Measurements from ENCODE around the gene SERPINB6. TPM values are rescaled to one million over a fixed set of nuclear protein-coding genes. Genes with fewer than 3 reads are reported as not detected.

Gene SERPINB6
- total and polyA plus RNA-seq, 2 of the 4 experiments (the other 2 are of a cell fraction) = 37.1 to 91.1 TPM

DNA sequence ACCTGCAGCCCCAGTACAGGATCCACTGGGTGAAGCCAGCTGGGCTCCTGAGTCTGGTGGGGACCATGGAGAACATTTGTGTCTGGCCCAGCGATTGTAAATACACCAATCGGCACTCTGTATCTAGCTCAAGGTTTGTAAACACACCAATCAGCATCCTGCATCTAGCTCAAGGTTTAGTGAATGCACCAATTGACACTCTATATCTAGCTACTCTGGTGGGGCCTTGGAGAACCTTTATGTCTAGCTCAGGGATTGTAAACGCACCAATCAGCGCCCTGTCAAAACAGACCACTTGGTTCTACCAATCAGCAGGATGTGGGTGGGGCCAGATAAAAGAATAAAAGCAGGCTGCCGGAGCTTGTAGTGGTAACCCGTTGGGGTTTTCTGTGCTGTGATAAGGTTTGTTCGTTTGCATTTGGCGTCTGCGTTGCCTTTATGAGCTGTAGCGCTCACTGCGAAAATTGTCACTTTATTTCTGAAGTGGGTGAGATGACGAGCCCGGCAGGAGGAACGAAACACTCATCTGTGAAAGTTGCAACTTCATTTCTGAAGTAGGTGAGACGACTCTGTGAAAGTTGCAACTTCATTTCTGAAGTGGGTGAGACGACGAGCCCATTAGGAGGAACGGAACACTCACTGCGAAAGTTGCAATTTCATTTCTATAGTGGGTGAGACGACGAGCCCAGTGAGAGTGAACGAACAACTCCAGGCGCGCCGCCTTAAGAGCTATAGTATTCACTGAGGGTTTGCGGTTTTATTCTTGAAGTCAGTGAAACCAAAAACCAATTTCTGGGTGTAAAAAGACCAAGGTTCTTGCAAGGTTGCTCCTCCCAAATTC, 31.1 kb downstream of the SERPINB6 start:
- Histone ChIP-seq H3K79me1 (ENCODE audit: low read depth in 1 of 2, low read length in 2 of 2) (no peaks in the 10 kb centered on the region), H3K14ac (replicated peaks; ENCODE audit: low read depth, low read length) (no peak overlapping the region), H4K91ac (ENCODE audit: insufficient read depth, low read depth, low read length) (no peak overlapping the region), H4K20me1 (ENCODE audit: insufficient read depth, low read length) (no peaks in the 10 kb centered on the region), H4K8ac (ENCODE audit: low read depth in 2 of 2, low read length in 2 of 2) (no peak overlapping the region), H4K5ac (ENCODE audit: low read depth, low read length) (no peak overlapping the region), H3K27me3 (ENCODE audit: control insufficient read depth, insufficient read depth, low read length) (no peaks in the 10 kb centered on the region), H2BK120ac (ENCODE audit: low read depth, low read length) (no peak overlapping the region), H3K4me3 (ENCODE audit: insufficient read depth, low read depth, low read length) (no peak overlapping the region), H3K9me3 (ENCODE audit: control insufficient read depth, insufficient read depth, low read length) (no peaks in the 10 kb centered on the region), H3K18ac (ENCODE audit: low read depth, low read length) (no peak overlapping the region), H3K4ac (ENCODE audit: low read depth, low read length) (no peak overlapping the region), H2BK20ac (ENCODE audit: low read depth, low read length) (no peak overlapping the region), H3K56ac (ENCODE audit: extremely low read depth, insufficient read depth, low read length) (no peak overlapping the region), H3K36me3 (ENCODE audit: control insufficient read depth, insufficient read depth, low read length) (no peaks in the 10 kb centered on the region), H2BK5ac (ENCODE audit: low read depth, low read length, poor library complexity, severe bottlenecking) (no peak overlapping the region), H3K23ac (ENCODE audit: low read depth, low read length) (no peak overlapping the region), H3K4me2 (ENCODE audit: low read depth, low read length) (no peak overlapping the region), H2AFZ (replicated peaks; ENCODE audit: low read length, poor library complexity) (no peak overlapping the region), H2BK15ac (ENCODE audit: low read depth, low read length) (no peak overlapping the region), H3K9me1 (ENCODE audit: insufficient read depth, low read length) (no peaks in the 10 kb centered on the region; the same call in 1 of the 2 replicates), H2AK9ac (replicated peaks; ENCODE audit: low read depth, low read length, poor library complexity) (no peak overlapping the region), H3K4me1 (ENCODE audit: control insufficient read depth, insufficient read depth, low read length) (no peaks in the 10 kb centered on the region), H2AK5ac (ENCODE audit: low read depth, low read length) (no peak overlapping the region), H3K9ac (ENCODE audit: low read depth, low read length) (no peak overlapping the region), H3K27ac (ENCODE audit: insufficient read depth, low read length) (no peak overlapping the region)
- no TSS peak for BruUV-seq (replicated peaks)
- 70% methylated on average over 15 of the region's 26 CpGs; no CpG with 5 or more reads in 1 of the 2 experiments for WGBS, 2 experiments (ENCODE audit: extremely low coverage in 2 of 2, insufficient read length in 1 of 2)
- DNase-seq = no peak
- POLR2A ChIA-PET (ENCODE audit: unreplicated experiment) = no interaction called here
- in situ Hi-C loops (cut with MboI; ENCODE audit: low sequenced_read_pairs) (no loop called here), intact Hi-C loops (cut with micrococcal nuclease) (no loop called here), dilution Hi-C loops (cut with HindIII; ENCODE audit: low sequenced_read_pairs, unreplicated experiment) (no loop called here)
- no peak for ATAC-seq (ENCODE audit: low read depth)
- TF ChIP-seq RCOR1 (IDR thresholded peaks at IDR 0.05; ENCODE audit: insufficient replicate concordance, low read length) (no peak), RAD21 (IDR thresholded peaks at IDR 0.05; ENCODE audit: low read length) (no peak), MXI1 (IDR thresholded peaks at IDR 0.05; ENCODE audit: borderline replicate concordance, low read depth, low read length) (no peak)
- CTCF ChIA-PET = no interaction called here
